Adipocyte (in vitro differentiated cells): ENCODE data around the gene COL15A1.

Source experiments
- DNase-seq: peaks from one replicate; pipeline ENCODE4 v3.0.0-alpha.2; 2015; ENCODE audit warnings: low read depth
- H3K27me3 ChIP-seq: replicated peaks from 2 replicates; pipeline ENCODE4 v1.7.0; 2013; ENCODE audit warnings: mild to moderate bottlenecking, low read length, moderate library complexity; ENCODE audit not compliant: control insufficient read depth, insufficient read depth
- H3K36me3 ChIP-seq: 2 replicates; pipeline ENCODE4 v1.7.0; 2013; ENCODE audit warnings: low read length, mild to moderate bottlenecking, moderate library complexity; ENCODE audit not compliant: control insufficient read depth, insufficient read depth, severe bottlenecking
- H3K4me1 ChIP-seq: 2 replicates; pipeline ENCODE4 v1.7.0; 2013; ENCODE audit warnings: mild to moderate bottlenecking, low read length, moderate library complexity; ENCODE audit not compliant: control insufficient read depth, insufficient read depth
- H3K4me3 ChIP-seq: 2 replicates; pipeline ENCODE4 v1.7.0; 2013; ENCODE audit warnings: mild to moderate bottlenecking, low read length, moderate library complexity
- H3K9ac ChIP-seq: 2 replicates; pipeline ENCODE4 v1.7.0; 2013; ENCODE audit warnings: mild to moderate bottlenecking, low read length, moderate library complexity
- H3K9me3 ChIP-seq: 2 replicates; pipeline ENCODE4 v1.7.0; 2013; ENCODE audit warnings: mild to moderate bottlenecking, low read length, moderate library complexity; ENCODE audit not compliant: control insufficient read depth

COL15A1 gene

DNA sequence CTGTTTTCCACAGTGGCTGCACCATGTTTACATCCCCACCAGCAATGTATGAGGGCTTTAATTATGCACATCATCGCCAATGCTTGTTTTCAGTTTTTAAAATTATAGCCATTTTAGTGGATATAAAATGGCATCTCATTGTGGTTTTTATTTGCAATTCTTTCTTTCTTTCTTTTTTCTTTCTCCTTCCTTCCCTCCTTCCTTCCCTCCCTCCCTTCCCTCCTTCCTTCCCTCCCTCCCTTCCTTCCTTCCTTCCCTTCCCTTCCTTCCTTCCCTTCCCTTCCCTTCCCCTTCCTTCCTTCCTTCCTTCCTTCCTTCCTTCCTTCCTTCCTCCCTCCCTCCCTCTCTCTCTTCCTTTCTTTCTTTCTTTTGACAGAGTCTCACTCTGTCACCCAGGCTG, 6.6 kb downstream of the COL15A1 start:
- Histone ChIP-seq H3K9ac (no peak overlapping the region), H3K9me3 (peaks cover 2% of the 10 kb centered on the region), H3K36me3 (no peaks in the 10 kb centered on the region), H3K27me3 (peaks cover 6% of the 10 kb centered on the region), H3K4me1 (peaks cover 8% of the 10 kb centered on the region), H3K4me3 (no peak overlapping the region)
- no peak for DNase-seq

DNA sequence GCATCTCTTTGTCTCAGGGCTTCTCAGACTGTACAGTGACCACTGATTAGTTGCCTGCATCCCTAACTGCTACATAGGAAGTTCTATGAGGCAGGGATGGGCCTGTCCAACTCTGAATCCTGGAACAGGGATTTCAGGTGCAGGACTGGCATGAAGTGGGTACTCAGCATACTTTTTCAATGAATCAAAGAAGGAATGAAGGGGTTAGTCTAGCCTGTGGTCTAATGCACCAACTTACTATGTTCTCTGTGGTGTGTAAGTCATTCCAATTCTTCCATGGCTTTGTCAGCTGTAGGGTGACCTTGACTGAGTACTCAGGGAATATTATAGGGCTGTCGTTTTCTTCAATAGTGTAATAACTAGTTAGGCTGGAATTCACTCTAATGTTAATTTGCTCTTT, 8.3 kb downstream of the COL15A1 start:
- no peak overlapping the region for H3K4me3 ChIP-seq
- H3K27me3 ChIP-seq: no peaks in the 10 kb centered on the region
- peaks cover 8% of the 10 kb centered on the region for H3K9me3 ChIP-seq
- no peak overlapping the region for H3K9ac ChIP-seq
- H3K36me3 ChIP-seq: peaks cover 6% of the 10 kb centered on the region
- DNase-seq: no peak
- H3K4me1 ChIP-seq: no peaks in the 10 kb centered on the region

DNA sequence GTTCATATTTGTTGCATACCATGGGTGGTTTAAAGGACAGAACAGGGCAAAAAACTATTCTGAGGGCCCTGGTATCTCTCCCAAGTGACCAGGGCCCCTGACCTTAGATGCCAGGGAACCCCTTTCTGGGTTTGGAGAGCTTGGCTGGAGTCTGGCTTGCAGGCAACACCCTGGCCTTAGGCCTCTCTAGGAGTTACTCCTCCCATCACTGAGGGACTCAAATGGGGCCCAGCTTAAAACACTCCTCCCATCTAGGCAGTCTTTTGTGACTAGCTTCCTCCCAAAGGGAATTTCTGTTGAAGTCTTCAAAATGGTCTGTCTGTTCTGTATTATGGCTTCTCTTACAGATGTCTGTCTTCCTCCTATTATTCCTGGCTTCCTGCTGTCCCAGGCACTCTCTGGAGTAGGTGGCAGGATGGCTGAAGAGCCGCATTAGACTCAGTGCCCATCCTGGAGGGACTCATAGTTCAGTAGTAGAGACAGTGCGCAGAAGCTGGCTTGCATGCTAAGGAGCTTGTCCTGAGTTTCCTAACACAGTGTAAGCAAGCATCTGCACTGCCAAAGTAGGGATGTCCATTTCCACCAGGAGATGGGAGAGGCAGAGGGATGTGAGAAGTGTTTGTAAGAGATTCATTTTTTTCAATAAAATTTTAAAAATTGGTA, 10.0 kb downstream of the COL15A1 start:
- peaks cover 7% of the 10 kb centered on the region for H3K36me3 ChIP-seq
- H3K27me3 ChIP-seq: no peaks in the 10 kb centered on the region
- H3K9me3 ChIP-seq: peaks cover 12% of the 10 kb centered on the region
- H3K9ac ChIP-seq: no peak overlapping the region
- peaks cover 11% of the 10 kb centered on the region for H3K4me1 ChIP-seq
- H3K4me3 ChIP-seq: no peak overlapping the region
- DNase-seq: no peak

DNA sequence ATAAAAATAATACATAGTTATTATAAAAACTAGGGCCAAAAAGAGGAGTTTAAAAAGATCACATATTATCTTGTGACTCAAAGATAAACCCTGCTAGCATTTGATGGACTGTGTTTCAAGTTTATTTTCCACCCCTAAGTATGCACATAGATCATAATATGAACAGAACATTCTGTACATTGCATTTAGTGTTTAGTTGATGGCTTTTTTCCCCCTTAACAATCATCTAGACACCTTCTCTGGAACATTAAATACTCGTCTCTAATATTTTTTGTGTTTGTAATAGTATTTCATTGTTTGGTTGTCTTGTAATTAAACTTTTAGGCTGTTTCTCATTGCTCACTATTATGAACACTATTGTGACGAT, 10.5 kb downstream of the COL15A1 start:
- DNase-seq: no peak
- H3K4me3 ChIP-seq: no peak overlapping the region
- peaks cover 7% of the 10 kb centered on the region for H3K36me3 ChIP-seq
- H3K27me3 ChIP-seq: no peaks in the 10 kb centered on the region
- H3K9ac ChIP-seq: no peak overlapping the region
- H3K4me1 ChIP-seq: peaks cover 12% of the 10 kb centered on the region
- peaks cover 12% of the 10 kb centered on the region for H3K9me3 ChIP-seq

DNA sequence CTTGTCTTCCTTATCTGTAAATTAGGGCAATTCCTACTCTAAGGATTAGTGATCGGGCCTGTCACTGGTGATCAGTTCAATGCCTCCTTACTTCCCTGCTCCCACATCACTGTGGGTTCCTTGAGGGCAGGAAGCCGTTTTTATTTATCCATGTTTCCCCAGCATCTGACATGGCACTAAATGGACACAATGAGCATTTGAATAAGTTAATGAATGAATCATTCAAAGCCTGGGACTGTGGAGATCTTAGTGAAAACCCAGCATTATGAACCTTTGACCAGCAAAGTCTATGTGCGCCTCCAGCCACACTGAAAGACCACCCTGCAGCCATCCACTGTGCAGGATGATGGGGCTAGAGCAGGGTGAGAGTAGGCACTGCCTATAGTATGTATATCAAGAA, 11.6 kb downstream of the COL15A1 start:
- no peak overlapping the region for H3K9ac ChIP-seq
- peaks cover 7% of the 10 kb centered on the region for H3K36me3 ChIP-seq
- no peak overlapping the region for H3K4me3 ChIP-seq
- peaks cover 16% of the 10 kb centered on the region for H3K4me1 ChIP-seq
- DNase-seq: no peak
- H3K9me3 ChIP-seq: peaks cover 12% of the 10 kb centered on the region
- H3K27me3 ChIP-seq: no peaks in the 10 kb centered on the region

DNA sequence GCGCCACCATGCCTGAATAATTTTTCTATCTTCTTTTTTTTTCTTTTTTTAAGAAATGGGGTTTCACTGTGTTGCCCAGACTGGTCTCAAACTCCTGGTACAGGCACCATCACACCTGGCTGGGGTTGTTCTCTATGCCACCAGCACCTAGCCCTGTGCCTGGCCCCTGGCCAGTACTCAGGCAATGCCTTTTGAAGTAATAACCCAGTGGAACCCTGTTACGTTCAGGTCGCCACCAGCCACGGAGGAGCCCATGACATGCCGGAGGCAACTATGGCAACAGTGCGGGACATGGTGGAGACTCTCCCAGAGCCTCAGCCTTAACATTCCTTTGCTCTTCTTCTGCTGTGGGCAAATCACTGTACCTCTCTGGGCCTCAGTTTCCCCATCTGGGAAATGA, 14.1 kb downstream of the COL15A1 start:
- Histone ChIP-seq H3K4me1 (peaks cover 28% of the 10 kb centered on the region), H3K4me3 (no peak overlapping the region), H3K27me3 (no peaks in the 10 kb centered on the region), H3K9me3 (peaks cover 11% of the 10 kb centered on the region), H3K36me3 (peaks cover 7% of the 10 kb centered on the region), H3K9ac (peak overlapping the region; percentile 32)
- no peak for DNase-seq

DNA sequence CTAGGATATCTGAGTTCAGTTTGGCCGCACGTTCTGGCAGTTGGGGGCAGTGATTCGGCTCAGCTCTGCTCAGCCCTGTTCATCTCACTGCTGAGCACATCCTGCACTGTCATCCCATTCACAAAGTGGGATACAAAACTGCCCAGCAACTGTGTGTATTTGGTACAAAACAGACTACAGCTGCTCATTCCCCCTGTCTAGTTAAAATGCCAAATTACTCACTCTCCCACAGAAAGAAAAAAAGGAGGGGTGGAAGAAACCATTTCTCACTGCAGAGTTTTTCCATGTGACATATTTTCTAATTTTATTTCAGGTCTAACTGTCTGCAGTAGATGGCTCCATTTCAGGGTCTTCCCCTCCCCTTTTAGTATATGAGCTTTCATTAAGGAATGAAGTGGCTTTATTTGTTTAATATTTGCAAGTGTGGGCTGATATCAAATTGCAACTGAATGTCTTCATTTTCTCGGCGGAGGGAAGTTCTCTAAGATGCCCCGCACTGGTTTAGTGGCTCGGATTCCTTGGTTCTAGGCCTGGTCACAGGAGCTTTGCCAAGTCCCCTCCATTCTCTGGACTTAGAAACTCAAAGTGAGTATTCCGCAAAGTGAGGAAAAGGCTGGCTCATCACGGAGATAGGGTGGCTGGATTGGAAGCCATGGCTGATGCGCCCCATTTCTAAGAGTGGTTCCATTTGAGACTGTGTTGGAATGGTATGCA, 14.7 kb downstream of the COL15A1 start:
- Histone ChIP-seq H3K9ac (peak overlapping the region; percentile 32), H3K4me1 (peaks cover 32% of the 10 kb centered on the region)
- DNase-seq: peak; percentile 72

DNA sequence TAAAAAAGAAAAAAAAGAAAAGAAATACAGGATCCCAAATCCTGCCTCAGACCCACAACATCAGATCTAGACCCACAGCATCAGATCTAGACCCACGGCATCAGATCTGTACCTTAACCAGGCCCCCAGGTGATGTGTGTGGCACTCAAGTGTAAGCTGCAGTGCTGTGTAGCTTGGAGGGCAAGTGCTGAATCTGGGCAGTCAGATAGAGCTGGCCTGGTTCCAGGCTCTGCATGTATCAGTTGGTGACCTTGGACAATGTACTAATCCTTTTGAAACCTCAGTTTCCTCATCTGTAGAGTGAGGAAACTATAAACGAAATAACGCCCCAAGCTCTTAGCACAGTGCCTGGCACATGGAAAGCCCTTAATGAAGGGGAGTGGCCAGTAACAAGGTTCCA, 16.7 kb downstream of the COL15A1 start:
- Histone ChIP-seq H3K27me3 (no peaks in the 10 kb centered on the region), H3K4me1 (peaks cover 50% of the 10 kb centered on the region), H3K36me3 (peaks cover 7% of the 10 kb centered on the region), H3K9me3 (peaks cover 10% of the 10 kb centered on the region), H3K4me3 (no peak overlapping the region), H3K9ac (no peak overlapping the region)
- no peak for DNase-seq

More for the DNA sequence above, 14.7 kb downstream of the COL15A1 start:
- H3K27me3 ChIP-seq: no peaks in the 10 kb centered on the region
- peaks cover 10% of the 10 kb centered on the region for H3K9me3 ChIP-seq
- peak overlapping the region; percentile 40 for H3K4me3 ChIP-seq
- H3K36me3 ChIP-seq: peaks cover 7% of the 10 kb centered on the region

DNA sequence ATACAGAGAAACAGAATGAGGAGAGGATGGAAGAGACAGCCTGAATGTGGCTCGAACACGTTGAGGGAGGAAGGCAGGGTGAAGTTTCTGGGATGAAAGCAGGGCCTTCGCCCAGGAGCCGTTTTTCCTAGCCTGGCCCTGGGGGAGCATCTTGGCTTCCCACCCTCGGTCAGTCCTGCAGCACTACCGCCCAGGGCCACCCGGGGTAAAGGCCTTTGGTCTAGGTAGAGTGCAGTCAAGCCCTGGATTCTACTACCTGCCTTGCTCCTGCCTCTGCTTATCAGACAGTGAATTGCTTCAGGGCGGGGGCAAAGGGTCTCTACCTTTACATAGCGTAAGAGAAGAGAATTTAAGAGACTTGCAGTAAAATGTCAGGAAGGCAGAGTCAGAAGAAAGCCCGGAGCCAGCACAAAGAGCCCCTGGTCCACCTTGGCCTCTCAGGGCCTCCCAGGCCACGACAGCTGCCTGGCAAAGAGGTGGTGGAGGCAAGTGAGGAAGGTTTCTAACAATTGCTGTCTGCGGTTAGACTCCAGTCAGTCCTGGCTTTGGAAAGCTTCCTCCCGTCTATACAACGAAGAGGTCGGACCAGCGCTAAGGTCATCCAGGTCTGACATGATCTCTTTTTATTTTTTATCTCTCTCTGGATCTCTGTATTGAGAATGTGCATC, 17.9 kb downstream of the COL15A1 start:
- Histone ChIP-seq H3K4me1 (peaks cover 53% of the 10 kb centered on the region), H3K4me3 (no peak overlapping the region), H3K27me3 (no peaks in the 10 kb centered on the region), H3K36me3 (peaks cover 4% of the 10 kb centered on the region), H3K9ac (no peak overlapping the region), H3K9me3 (peaks cover 8% of the 10 kb centered on the region)
- DNase-seq: no peak

DNA sequence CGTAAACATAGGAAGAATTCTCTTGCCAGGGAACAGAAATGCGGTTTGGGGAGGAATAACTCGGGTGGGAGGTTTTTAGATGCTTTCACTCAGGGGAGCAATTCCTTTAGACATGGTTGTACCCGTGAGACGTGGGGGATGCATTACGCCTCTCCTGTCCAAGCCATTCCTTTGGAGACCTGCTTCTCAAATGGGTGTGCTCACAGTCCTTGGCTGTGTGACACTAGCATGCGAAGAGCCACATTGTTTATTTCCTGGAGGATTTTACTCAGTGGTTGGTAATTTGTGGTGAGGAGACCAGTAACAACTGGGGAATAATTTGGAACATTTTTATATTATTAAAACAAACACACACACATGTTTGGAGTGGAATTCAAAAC, 18.5 kb downstream of the COL15A1 start:
- Histone ChIP-seq H3K9me3 (peaks cover 2% of the 10 kb centered on the region), H3K27me3 (no peaks in the 10 kb centered on the region), H3K4me1 (peaks cover 53% of the 10 kb centered on the region), H3K9ac (no peak overlapping the region), H3K4me3 (no peak overlapping the region), H3K36me3 (no peaks in the 10 kb centered on the region)
- peak; percentile 59 for DNase-seq

DNA sequence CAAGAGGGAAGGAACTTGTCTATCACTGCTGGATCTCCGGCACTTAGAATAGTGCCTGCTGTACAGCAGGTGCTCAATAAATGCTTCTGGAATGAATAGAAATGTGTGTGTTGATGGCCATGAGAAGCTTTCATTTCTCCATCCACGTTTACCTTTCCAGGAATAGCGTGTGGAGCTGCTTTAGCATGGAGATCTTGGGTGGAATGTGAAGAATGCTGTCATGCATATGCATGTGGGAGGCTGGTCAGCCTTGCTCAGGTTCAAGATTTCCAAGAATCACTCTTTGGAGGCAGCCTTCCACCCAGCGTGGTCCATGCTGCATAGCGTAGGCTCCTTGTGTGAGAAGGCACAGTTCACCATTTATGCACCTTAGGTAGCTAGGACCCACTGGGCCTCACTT, 19.2 kb downstream of the COL15A1 start:
- DNase-seq: peak; percentile 35
- H3K9ac ChIP-seq: no peak overlapping the region
- no peaks in the 10 kb centered on the region for H3K36me3 ChIP-seq
- no peaks in the 10 kb centered on the region for H3K9me3 ChIP-seq
- H3K4me3 ChIP-seq: peak overlapping the region; percentile 1
- peaks cover 51% of the 10 kb centered on the region for H3K4me1 ChIP-seq
- H3K27me3 ChIP-seq: no peaks in the 10 kb centered on the region
